Neutrophil (primary cell): Measurements from ENCODE around the gene ODAD4.

Experiments used
- H3K27ac ChIP-seq: fragments of 200-600 bp; sonication (generic); 2 replicates; pipeline ENCODE4 v1.5.1; 2016; ENCODE audit warnings: mild to moderate bottlenecking, moderate library complexity
- H3K27me3 ChIP-seq: fragments of 200-600 bp; sonication (generic); 2 replicates; pipeline ENCODE4 v1.6.0; 2016; ENCODE audit warnings: mild to moderate bottlenecking
- H3K36me3 ChIP-seq: fragments of 200-600 bp; sonication (generic); 2 replicates; pipeline ENCODE4 v1.5.1; 2017
- H3K4me1 ChIP-seq, 2 experiments: fragments of 200-600 bp in 1 of 2; sonication (generic) in 1 of 2; 1 replicate in 1 of 2; 2 replicates in 1 of 2; pipeline versions ENCODE4 v1.5.1 to v1.6.1; 2013 to 2016; ENCODE audit warnings: low read depth in 1 of 2, low read length in 1 of 2, mild to moderate bottlenecking in 1 of 2, moderate library complexity in 1 of 2; ENCODE audit not compliant: control insufficient read depth in 1 of 2, insufficient read depth in 1 of 2
- H3K4me3 ChIP-seq, 2 experiments: fragments of 200-600 bp in 1 of 2; sonication (generic) in 1 of 2; 1 replicate in 1 of 2; 2 replicates in 1 of 2; pipeline ENCODE4 v1.5.1; 2013 to 2016; ENCODE audit warnings: low read depth in 1 of 2, low read length in 1 of 2, mild to moderate bottlenecking in 1 of 2, moderate library complexity in 1 of 2
- H3K9me3 ChIP-seq: fragments of 200-600 bp; sonication (generic); 2 replicates; pipeline ENCODE4 v1.5.1; 2016
- TF ChIP-seq, protein P1 (sequence below): fragments of 200-600 bp; sonication (generic); IDR thresholded peaks from 2 replicates; pipeline ENCODE4 v1.5.1; 2016; ENCODE audit warnings: antibody characterized with exemption

The ODAD4 gene

DNA sequence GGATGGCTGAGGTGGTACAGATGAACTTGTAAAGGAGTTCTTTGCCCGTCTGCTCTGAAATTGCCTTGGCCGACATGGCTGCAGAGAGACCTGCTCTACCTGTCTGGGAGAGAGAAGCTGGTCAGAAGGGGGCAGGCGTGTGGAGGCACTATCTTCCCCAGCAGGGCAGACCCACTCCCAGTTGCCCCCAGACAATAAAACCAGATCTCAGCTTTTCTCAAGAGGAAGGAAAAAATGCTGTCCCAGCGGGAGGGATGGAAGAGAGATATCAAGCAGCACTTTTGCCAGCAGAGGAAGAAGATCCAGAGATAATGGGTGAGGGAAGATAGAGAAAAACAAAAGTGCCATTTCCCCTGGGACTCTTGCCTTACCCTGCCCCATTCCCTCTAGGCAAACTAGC is 16.6 kb upstream of the ODAD4 start:
- TF ChIP-seq, protein P1, sequence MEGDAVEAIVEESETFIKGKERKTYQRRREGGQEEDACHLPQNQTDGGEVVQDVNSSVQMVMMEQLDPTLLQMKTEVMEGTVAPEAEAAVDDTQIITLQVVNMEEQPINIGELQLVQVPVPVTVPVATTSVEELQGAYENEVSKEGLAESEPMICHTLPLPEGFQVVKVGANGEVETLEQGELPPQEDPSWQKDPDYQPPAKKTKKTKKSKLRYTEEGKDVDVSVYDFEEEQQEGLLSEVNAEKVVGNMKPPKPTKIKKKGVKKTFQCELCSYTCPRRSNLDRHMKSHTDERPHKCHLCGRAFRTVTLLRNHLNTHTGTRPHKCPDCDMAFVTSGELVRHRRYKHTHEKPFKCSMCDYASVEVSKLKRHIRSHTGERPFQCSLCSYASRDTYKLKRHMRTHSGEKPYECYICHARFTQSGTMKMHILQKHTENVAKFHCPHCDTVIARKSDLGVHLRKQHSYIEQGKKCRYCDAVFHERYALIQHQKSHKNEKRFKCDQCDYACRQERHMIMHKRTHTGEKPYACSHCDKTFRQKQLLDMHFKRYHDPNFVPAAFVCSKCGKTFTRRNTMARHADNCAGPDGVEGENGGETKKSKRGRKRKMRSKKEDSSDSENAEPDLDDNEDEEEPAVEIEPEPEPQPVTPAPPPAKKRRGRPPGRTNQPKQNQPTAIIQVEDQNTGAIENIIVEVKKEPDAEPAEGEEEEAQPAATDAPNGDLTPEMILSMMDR = no peak
- H3K36me3 ChIP-seq = peaks cover 50% of the 10 kb centered on the region
- H3K4me1 ChIP-seq = peaks cover 10 to 15% of the 10 kb centered on the region in 2 experiments

DNA sequence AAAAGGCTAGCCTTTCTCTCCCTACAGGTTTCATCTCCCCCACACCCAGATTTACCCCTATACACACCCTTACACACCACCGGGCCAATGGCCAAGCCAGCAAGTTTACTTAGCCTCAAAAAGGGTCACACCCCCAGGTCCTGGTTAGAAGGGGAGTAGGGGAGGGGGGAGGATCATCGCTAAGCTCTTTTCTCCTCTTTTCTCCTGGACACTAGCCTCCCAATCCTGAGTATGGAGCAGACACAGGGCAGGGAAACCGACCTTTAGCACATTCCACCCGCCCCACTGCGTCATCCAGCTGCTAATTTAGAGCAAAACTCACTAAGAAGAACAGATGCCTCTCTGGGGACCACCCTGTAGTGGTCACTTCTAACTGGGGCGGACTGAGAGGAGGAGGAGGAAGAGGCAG is 16.1 kb upstream of the ODAD4 start:
- TF ChIP-seq, protein P1 = no peak
- Histone ChIP-seq H3K27me3 (no peaks in the 10 kb centered on the region), H3K9me3 (no peaks in the 10 kb centered on the region), H3K4me3 (no peak overlapping the region), H3K36me3 (peaks cover 44% of the 10 kb centered on the region), H3K4me1 (peaks cover 14 to 17% of the 10 kb centered on the region in 2 experiments), H3K27ac (no peak overlapping the region)

More for the DNA sequence above, 16.6 kb upstream of the ODAD4 start:
- Histone ChIP-seq H3K4me3 (no peak overlapping the region), H3K9me3 (no peaks in the 10 kb centered on the region), H3K27ac (no peak overlapping the region), H3K27me3 (no peaks in the 10 kb centered on the region)

DNA sequence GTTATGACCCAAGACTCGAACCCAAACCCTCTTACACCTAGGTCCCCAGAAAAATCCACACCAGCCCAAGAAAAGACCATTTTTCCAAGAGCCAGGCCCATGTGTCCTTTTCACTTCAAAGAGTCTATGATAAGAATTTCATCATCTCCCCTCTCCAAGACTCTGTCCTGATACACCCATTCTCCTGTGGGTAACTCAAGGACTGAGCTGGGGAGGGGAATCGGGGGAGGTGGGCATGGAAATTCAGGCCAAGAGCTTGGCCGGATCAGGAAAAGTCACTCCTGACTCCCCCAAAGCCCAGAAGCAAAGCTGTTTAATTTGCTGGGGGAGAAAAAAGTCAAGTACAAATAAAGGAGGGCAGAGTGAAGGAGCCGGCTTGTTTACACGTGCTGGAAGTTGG is 15.4 kb upstream of the ODAD4 start:
- no peak overlapping the region for H3K4me3 ChIP-seq
- H3K27ac ChIP-seq = no peak overlapping the region
- TF ChIP-seq, protein P1 = no peak
- no peaks in the 10 kb centered on the region for H3K27me3 ChIP-seq
- no peaks in the 10 kb centered on the region for H3K9me3 ChIP-seq
- H3K4me1 ChIP-seq = peaks cover 16 to 21% of the 10 kb centered on the region in 2 experiments
- H3K36me3 ChIP-seq = peaks cover 38% of the 10 kb centered on the region

DNA sequence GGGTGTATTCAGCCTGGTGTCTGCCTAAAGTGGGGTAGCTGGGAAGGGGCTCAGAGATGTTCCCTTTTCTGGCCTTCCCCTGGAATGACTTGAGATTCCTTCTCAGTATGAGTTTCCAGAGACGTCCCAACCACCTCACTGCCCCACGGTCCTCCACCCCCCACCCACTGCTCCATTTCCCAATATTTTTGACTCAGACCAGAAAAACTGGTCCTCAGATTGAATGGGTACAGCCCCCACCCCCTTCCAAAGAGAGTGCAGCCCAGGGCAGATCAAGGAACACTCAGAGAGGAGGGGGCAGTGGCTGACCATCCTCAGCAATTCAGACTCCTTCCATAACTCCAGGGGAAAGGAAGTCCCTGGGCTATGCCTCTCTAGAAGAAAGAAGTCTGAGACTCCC is 14.9 kb upstream of the ODAD4 start:
- Histone ChIP-seq H3K27me3 (no peaks in the 10 kb centered on the region), H3K4me3 (no peak overlapping the region), H3K27ac (no peak overlapping the region), H3K36me3 (peaks cover 32% of the 10 kb centered on the region), H3K4me1 (peaks cover 16 to 21% of the 10 kb centered on the region in 2 experiments), H3K9me3 (no peaks in the 10 kb centered on the region)
- TF ChIP-seq, protein P1 = no peak

DNA sequence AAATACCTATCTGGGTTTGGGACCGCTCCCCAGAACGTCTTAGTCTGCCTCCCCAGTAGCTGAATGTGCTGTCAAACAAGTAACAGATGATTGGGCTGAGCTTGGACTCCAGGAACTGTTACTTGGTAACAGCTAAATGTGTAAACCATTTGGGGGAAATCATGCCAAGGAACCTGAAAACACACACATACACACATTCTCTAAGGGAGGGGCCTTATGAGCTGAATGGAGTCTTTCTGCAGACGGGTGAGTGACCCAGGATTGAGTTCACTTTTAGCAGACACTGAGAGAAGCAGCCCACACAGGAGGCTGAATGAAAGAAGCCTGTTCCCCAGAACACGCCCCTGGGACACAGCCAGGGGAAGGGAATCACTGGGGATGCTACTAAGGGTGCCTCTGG is 13.2 kb upstream of the ODAD4 start:
- no peaks in the 10 kb centered on the region for H3K27me3 ChIP-seq
- no peaks in the 10 kb centered on the region for H3K9me3 ChIP-seq
- H3K27ac ChIP-seq = no peak overlapping the region
- peak overlapping the region in 1 of 2 experiments; percentile 97 for H3K4me3 ChIP-seq
- TF ChIP-seq, protein P1 = no peak
- peaks cover 16% of the 10 kb centered on the region for H3K36me3 ChIP-seq
- H3K4me1 ChIP-seq = peaks cover 16 to 21% of the 10 kb centered on the region in 2 experiments
